ENCODE measurements around the gene SLCO4A1.

GRCh38 chr20:62705627-62706026 lies 63.3 kb downstream of the SLCO4A1 start:
- no peak for TF ChIP-seq CTCF (IDR thresholded peaks at IDR 0.05)
- TF ChIP-seq EP300 (IDR thresholded peaks at IDR 0.05) = no peak
- TF ChIP-seq POLR2A (IDR thresholded peaks at IDR 0.05) = no peak

Data from ovary (tissue), 3 donors.